Measurements from ENCODE around the gene NCOA5.

DNA sequence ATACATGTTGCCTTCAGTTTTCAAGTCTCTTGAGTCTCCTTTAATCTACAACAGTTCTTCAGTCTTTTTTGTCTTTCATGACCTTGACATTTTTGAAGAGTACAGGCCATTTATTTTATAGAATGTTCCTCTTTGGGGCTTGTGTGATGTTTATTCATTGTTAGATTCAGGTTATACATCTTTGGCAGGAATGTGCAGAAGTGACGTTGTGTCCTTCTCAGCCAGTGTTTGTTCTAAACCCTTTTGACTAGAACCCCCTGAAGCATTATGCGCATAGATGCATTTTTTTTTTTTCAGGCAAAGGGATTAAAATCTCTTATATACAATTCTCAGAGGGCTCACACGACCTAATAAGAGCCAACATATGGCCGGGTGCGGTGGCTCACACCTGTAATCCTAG lies 11.2 kb upstream of the NCOA5 start:
- no peak for TF ChIP-seq CTCF (IDR thresholded peaks at IDR 0.05)
- no peak for TF ChIP-seq POLR2A (IDR thresholded peaks at IDR 0.05)
- no peak for TF ChIP-seq POLR2AphosphoS5 (IDR thresholded peaks at IDR 0.05)
